Dendritic cell treated with granulocyte-macrophage colony-stimulating factor and Interleukin-4, amounts not matched to agents 40 ng/mL and 50 ng/mL, for 4 days (primary cell): ENCODE data around the gene AKR7A2.
A peak's percentile ranks its signal among the peaks of the same experiment; 100 is the strongest.
"Not testable (repeated sequence)": the region's sequence is repeated elsewhere in the genome, so short reads cannot be mapped to it uniquely, and the experiment has no call there.

Experiments
- H3K27ac Mint-ChIP-seq: one replicate; pipeline ENCODE4 v1.8.0; 2022; ENCODE audit warnings: mild to moderate bottlenecking, mixed read lengths
- H3K27me3 Mint-ChIP-seq: one replicate; pipeline ENCODE4 v1.8.0; 2022; ENCODE audit warnings: mild to moderate bottlenecking, mixed read lengths
- H3K36me3 Mint-ChIP-seq: one replicate; pipeline ENCODE4 v1.8.0; 2022; ENCODE audit warnings: low read depth, mixed read lengths
- H3K4me1 Mint-ChIP-seq: one replicate; pipeline ENCODE4 v1.8.0; 2022; ENCODE audit warnings: low read depth, mixed read lengths
- H3K4me3 Mint-ChIP-seq: one replicate; pipeline ENCODE4 v1.8.0; 2022; ENCODE audit warnings: mild to moderate bottlenecking, moderate library complexity, mixed read lengths
- H3K9me3 Mint-ChIP-seq: one replicate; pipeline ENCODE4 v1.8.0; 2022; ENCODE audit warnings: mixed read lengths
- intact Hi-C: fragments of 100-400 bp; cut with micrococcal nuclease; formaldehyde crosslinking; loops from one replicate; pipeline ENCODE4 v1.15.0; 2022

Gene AKR7A2

DNA sequence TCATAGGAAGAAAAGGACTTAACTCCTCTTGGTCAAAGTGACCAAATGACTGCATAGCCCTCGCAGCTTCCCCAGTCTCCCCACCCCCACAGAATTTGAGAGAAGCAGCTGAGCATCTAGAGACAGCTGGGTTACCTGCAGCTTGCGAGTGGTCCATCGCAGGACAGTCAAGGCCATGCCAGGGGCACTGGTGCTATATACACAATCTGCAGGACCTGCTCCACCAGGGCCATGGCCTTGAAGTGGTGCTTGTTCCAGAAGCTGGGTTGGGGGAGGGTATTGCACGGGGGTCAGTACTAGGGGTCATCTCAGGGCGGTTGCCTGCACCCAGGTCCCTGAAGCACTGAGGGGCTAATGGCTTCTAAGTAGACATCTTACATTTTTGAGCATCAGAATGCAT, 49.9 kb downstream of the AKR7A2 start:
- Mint-ChIP-seq H3K4me3 (no peak overlapping the region), H3K9me3 (no peaks in the 10 kb centered on the region), H3K4me1 (peaks cover 23% of the 10 kb centered on the region), H3K27ac (no peak overlapping the region), H3K36me3 (peaks cover 37% of the 10 kb centered on the region), H3K27me3 (no peaks in the 10 kb centered on the region)
- intact Hi-C loops: no loop called here

- peaks cover 53% of the 10 kb centered on the region for H3K36me3 Mint-ChIP-seq
- peaks cover 30% of the 10 kb centered on the region for H3K4me1 Mint-ChIP-seq
- intact Hi-C loops: no loop called here
- H3K4me3 Mint-ChIP-seq: no peak overlapping the region
- no peaks in the 10 kb centered on the region for H3K9me3 Mint-ChIP-seq
- H3K27me3 Mint-ChIP-seq: no peaks in the 10 kb centered on the region
- peak overlapping the region; percentile 50 for H3K27ac Mint-ChIP-seq
Measured at GRCh38 chr1:19260211-19261138, 51.5 kb downstream of the AKR7A2 start.

- intact Hi-C loops: no loop called here
- H3K27ac Mint-ChIP-seq: peak overlapping the region; percentile 73
- no peak overlapping the region for H3K4me3 Mint-ChIP-seq
- no peaks in the 10 kb centered on the region for H3K27me3 Mint-ChIP-seq
- no peaks in the 10 kb centered on the region for H3K9me3 Mint-ChIP-seq
- H3K36me3 Mint-ChIP-seq: peaks cover 64% of the 10 kb centered on the region
- peaks cover 42% of the 10 kb centered on the region for H3K4me1 Mint-ChIP-seq
Measured at GRCh38 chr1:19258353-19258752, 53.6 kb downstream of the AKR7A2 start.

GRCh38 chr1:19257178-19257914, 54.6 kb downstream of the AKR7A2 start:
- Mint-ChIP-seq H3K4me3 (no peak overlapping the region), H3K27me3 (no peaks in the 10 kb centered on the region), H3K9me3 (no peaks in the 10 kb centered on the region), H3K27ac (peak overlapping the region; percentile 73), H3K4me1 (peaks cover 51% of the 10 kb centered on the region), H3K36me3 (peaks cover 64% of the 10 kb centered on the region)
- intact Hi-C loops: no loop called here

DNA sequence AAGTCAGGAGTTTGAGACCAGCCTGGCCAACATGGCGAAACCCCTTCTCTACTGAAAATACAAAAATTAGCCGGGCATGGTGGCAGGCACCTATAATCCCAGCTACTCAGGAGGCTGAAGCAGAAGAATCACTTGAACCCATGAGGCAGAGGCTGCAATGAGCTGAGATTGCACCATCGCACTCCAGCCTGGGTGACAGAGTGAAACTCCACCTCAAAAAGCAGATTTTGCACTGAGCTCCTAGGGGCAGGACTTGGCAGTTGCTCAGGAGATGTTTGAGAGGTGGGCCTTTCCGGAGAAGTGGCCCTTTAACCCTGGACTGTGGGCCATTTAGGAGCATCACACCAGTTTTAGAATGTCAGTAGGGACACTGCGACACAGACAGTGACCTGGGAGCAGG, 55.6 kb downstream of the AKR7A2 start:
- H3K27me3 Mint-ChIP-seq, H3K9me3 Mint-ChIP-seq, H3K4me3 Mint-ChIP-seq, intact Hi-C loops: not testable (repeated sequence)
- Mint-ChIP-seq H3K27ac (peak overlapping the region; percentile 73), H3K36me3 (peaks cover 75% of the 10 kb centered on the region), H3K4me1 (peaks cover 56% of the 10 kb centered on the region)

GRCh38 chr1:19255288-19255687, 56.7 kb downstream of the AKR7A2 start:
- H3K36me3 Mint-ChIP-seq: peaks cover 74% of the 10 kb centered on the region
- intact Hi-C loops: no loop called here
- H3K4me1 Mint-ChIP-seq: peaks cover 55% of the 10 kb centered on the region
- no peak overlapping the region for H3K4me3 Mint-ChIP-seq
- no peaks in the 10 kb centered on the region for H3K27me3 Mint-ChIP-seq
- H3K27ac Mint-ChIP-seq: no peak overlapping the region
- H3K9me3 Mint-ChIP-seq: no peaks in the 10 kb centered on the region

DNA sequence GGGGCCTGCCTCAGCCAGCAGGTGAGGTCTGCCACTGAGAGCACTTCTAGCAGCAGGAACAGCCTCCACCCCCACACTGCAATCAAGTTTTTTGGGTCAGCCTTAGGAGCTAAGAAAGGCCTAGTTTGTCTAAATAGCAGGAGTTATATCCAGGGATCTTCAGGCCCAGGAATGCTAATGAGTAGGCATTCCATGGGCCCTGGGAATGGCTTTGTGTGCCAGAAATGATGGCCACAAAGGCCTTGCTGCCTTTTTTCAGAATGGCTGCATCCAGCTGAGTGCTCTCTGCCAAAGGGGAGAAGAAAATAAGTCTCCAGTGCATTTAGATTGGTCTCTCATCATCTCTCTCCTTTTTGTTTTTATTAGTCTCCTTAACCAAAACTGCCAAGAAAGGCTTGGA, 57.5 kb downstream of the AKR7A2 start:
- Mint-ChIP-seq H3K36me3 (peaks cover 65% of the 10 kb centered on the region), H3K4me3 (no peak overlapping the region), H3K27me3 (no peaks in the 10 kb centered on the region), H3K4me1 (peaks cover 48% of the 10 kb centered on the region), H3K9me3 (no peaks in the 10 kb centered on the region), H3K27ac (no peak overlapping the region)
- intact Hi-C loops: loop anchor here (5.0 kb wide), 1 partner anchor 42 kb away; the partner anchor contains the start of gene UBR4
